IMR-90 (cell line): ENCODE measurements around the gene FFAR1. TPM values are rescaled to one million over a fixed set of nuclear protein-coding genes. Genes with fewer than 3 reads are reported as not detected.

Source experiments
- ATAC-seq: fragments of 200-7000 bp; cut with Tn5 transposase; 2 replicates; pipeline ENCODE4 v1.9.1; 2020; ENCODE audit warnings: low read depth, mild to moderate bottlenecking, moderate library complexity
- BruUV-seq: library from RNA; stranded (reverse); fragments of 400-500 nt; replicated peaks from 2 replicates; lab custom pipeline; 2021; lab: Mats Ljungman, UMichigan
- CTCF ChIA-PET: fragments of 300-600 bp; formaldehyde crosslinking; extraction: SDS; loops from one replicate; lab custom pipeline; 2021; ENCODE audit warnings: antibody characterized with exemption; lab: Yijun Ruan, JAX
- POLR2A ChIA-PET: fragments of 300-600 bp; sonication (Branson Sonifier 250); formaldehyde crosslinking; loops from one replicate; lab custom pipeline; 2022; ENCODE audit warnings: antibody characterized with exemption; ENCODE audit not compliant: unreplicated experiment; lab: Charles Lee
- DNase-seq: peaks from one replicate; pipeline ENCODE4 v3.0.0; 2013
- H2AFZ ChIP-seq: replicated peaks from 2 replicates; pipeline ENCODE3; 2013; ENCODE audit warnings: low read length, mild to moderate bottlenecking; ENCODE audit not compliant: poor library complexity
- H2AK5ac ChIP-seq: 2 replicates; pipeline ENCODE4 v1.6.1; 2013; ENCODE audit warnings: low read depth, low read length, inconsistent platforms
- H2AK9ac ChIP-seq: replicated peaks from 2 replicates; pipeline ENCODE3; 2013; ENCODE audit warnings: mild to moderate bottlenecking, low read depth, low read length, moderate library complexity; ENCODE audit not compliant: poor library complexity
- H2BK120ac ChIP-seq: 2 replicates; pipeline ENCODE4 v1.6.1; 2013; ENCODE audit warnings: low read depth, low read length, inconsistent platforms
- H2BK15ac ChIP-seq: 3 replicates; pipeline ENCODE4 v1.6.1; 2013; ENCODE audit warnings: low read depth, low read length, inconsistent platforms
- H2BK20ac ChIP-seq: 2 replicates; pipeline ENCODE4 v1.6.1; 2013; ENCODE audit warnings: low read depth, mild to moderate bottlenecking, inconsistent platforms, low read length, moderate library complexity
- H2BK5ac ChIP-seq: 2 replicates; pipeline ENCODE4 v1.6.1; 2013; ENCODE audit warnings: mild to moderate bottlenecking, low read depth, low read length, inconsistent platforms; ENCODE audit not compliant: poor library complexity, severe bottlenecking
- H3K14ac ChIP-seq: replicated peaks from 2 replicates; pipeline ENCODE4 v1.6.1; 2013; ENCODE audit warnings: low read depth, low read length, inconsistent platforms
- H3K18ac ChIP-seq: 2 replicates; pipeline ENCODE4 v1.6.1; 2013; ENCODE audit warnings: low read depth, low read length, control low read depth
- H3K23ac ChIP-seq: 2 replicates; pipeline ENCODE4 v1.6.1; 2013; ENCODE audit warnings: low read depth, low read length, inconsistent platforms
- H3K27ac ChIP-seq: 2 replicates; pipeline ENCODE4 v1.5.1; 2013; ENCODE audit warnings: mild to moderate bottlenecking, control low read depth, low read length; ENCODE audit not compliant: insufficient read depth
- H3K27me3 ChIP-seq: 2 replicates; pipeline ENCODE4 v1.6.1; 2013; ENCODE audit warnings: low read length; ENCODE audit not compliant: control insufficient read depth, insufficient read depth
- H3K36me3 ChIP-seq: 2 replicates; pipeline ENCODE4 v1.6.1; 2013; ENCODE audit warnings: low read length, mixed read lengths; ENCODE audit not compliant: control insufficient read depth, insufficient read depth
- H3K4ac ChIP-seq: 2 replicates; pipeline ENCODE4 v1.6.1; 2013; ENCODE audit warnings: low read depth, low read length, inconsistent platforms
- H3K4me1 ChIP-seq: 2 replicates; pipeline ENCODE4 v1.6.1; 2013; ENCODE audit warnings: low read length, mixed read lengths; ENCODE audit not compliant: control insufficient read depth, insufficient read depth
- H3K4me2 ChIP-seq: 2 replicates; pipeline ENCODE4 v1.6.1; 2013; ENCODE audit warnings: low read depth, mild to moderate bottlenecking, control low read depth, low read length, moderate library complexity
- H3K4me3 ChIP-seq: 2 replicates; pipeline ENCODE4 v1.5.1; 2013; ENCODE audit warnings: low read depth, mild to moderate bottlenecking, control low read depth, low read length, moderate library complexity; ENCODE audit not compliant: insufficient read depth
- H3K56ac ChIP-seq: 2 replicates; pipeline ENCODE4 v1.6.1; 2013; ENCODE audit warnings: low read length, inconsistent platforms; ENCODE audit not compliant: insufficient read depth; ENCODE audit errors: extremely low read depth
- H3K79me1 ChIP-seq, 2 experiments: 2 replicates each; pipeline ENCODE4 v1.6.1; 2013; ENCODE audit warnings: low read length in 2 of 2, inconsistent platforms in 1 of 2, low read depth in 1 of 2
- H3K9ac ChIP-seq: 2 replicates; pipeline ENCODE4 v1.6.1; 2013; ENCODE audit warnings: low read depth, low read length, control low read depth
- H3K9me1 ChIP-seq: 2 replicates; pipeline ENCODE4 v1.6.1; 2013; ENCODE audit warnings: low read length, inconsistent platforms; ENCODE audit not compliant: insufficient read depth
- H3K9me3 ChIP-seq: 2 replicates; pipeline ENCODE4 v1.6.1; 2013; ENCODE audit warnings: low read length; ENCODE audit not compliant: control insufficient read depth, insufficient read depth
- H4K20me1 ChIP-seq: 2 replicates; pipeline ENCODE4 v1.6.1; 2013; ENCODE audit warnings: low read length, inconsistent platforms; ENCODE audit not compliant: insufficient read depth
- H4K5ac ChIP-seq: 2 replicates; pipeline ENCODE4 v1.6.1; 2013; ENCODE audit warnings: mild to moderate bottlenecking, low read depth, low read length, control low read depth
- H4K8ac ChIP-seq, 2 experiments: 2 replicates each; pipeline ENCODE4 v1.6.1; 2013; ENCODE audit warnings: low read depth in 2 of 2, low read length in 2 of 2, control low read depth in 1 of 2, inconsistent platforms in 1 of 2
- H4K91ac ChIP-seq: 2 replicates; pipeline ENCODE4 v1.6.1; 2013; ENCODE audit warnings: low read depth, low read length, inconsistent platforms; ENCODE audit not compliant: insufficient read depth
- CEBPB ChIP-seq: IDR thresholded peaks from 2 replicates; pipeline ENCODE4 v1.6.1; 2012; ENCODE audit warnings: low read depth, low read length, improper control_type of control experiment
- CTCF ChIP-seq: conservative IDR thresholded peaks from 2 replicates; pipeline ENCODE4 v1.5.1; 2012; ENCODE audit warnings: mild to moderate bottlenecking, low read depth, low read length, improper control_type of control experiment
- RFX5 ChIP-seq: IDR thresholded peaks from 2 replicates; pipeline ENCODE4 v1.8.0; 2012; ENCODE audit warnings: low read depth, mild to moderate bottlenecking, low read length, moderate library complexity
- USF2 ChIP-seq: fragments of 150-350 bp; IDR thresholded peaks from 2 replicates; pipeline ENCODE4 v1.6.1; 2017; ENCODE audit warnings: mild to moderate bottlenecking, antibody characterized with exemption, low read length, low read depth
- whole genome bisulfite sequencing, 2 experiments: methylation state at CpG; one replicate each; pipeline versions ENCODE4 v1.1.5 to v1.1.7; 2013; ENCODE audit warnings: missing lambda C conversion rate in 2 of 2; ENCODE audit not compliant: insufficient read length in 1 of 2; ENCODE audit errors: extremely low coverage in 2 of 2; 5-methylcytosine and 5-hydroxymethylcytosine counted together
- dilution Hi-C: fragments of 300-500 bp; cut with HindIII; formaldehyde crosslinking; loops from one replicate; pipeline ENCODE4 v1.14.3; 2018; ENCODE audit warnings: low sequenced_read_pairs; ENCODE audit not compliant: unreplicated experiment
- in situ Hi-C: fragments of 300-500 bp; cut with MboI; formaldehyde crosslinking; loops from 3 replicates; pipeline ENCODE4 v1.14.3; 2019; ENCODE audit warnings: low sequenced_read_pairs, inconsistent platforms, mixed read lengths
- intact Hi-C: fragments of 100-400 bp; cut with micrococcal nuclease; formaldehyde crosslinking; loops from 2 replicates; pipeline ENCODE4 v1.10.0; 2022
- polyA plus RNA-seq, 3 experiments: library from polyadenylated mRNA; depleted of rRNA; stranded (reverse); fragments of >200 nt; gene quantifications; 2 replicates each; pipeline ENCODE4 v1.2.3, GENCODE V29; 2012; ENCODE audit warnings: low replicate concordance in 1 of 3
- total RNA-seq: library from RNA; depleted of rRNA; stranded (reverse); fragments of >200 nt; gene quantifications from 2 replicates; pipeline ENCODE4 v1.2.3, GENCODE V29; 2012

Gene FFAR1
- total and polyA plus RNA-seq, 2 of the 4 experiments (the other 2 are of a cell fraction) = not detected

GRCh38 chr19:35332817-35333216 lies 14.9 kb upstream of the FFAR1 start:
- no peak overlapping the region for H2BK15ac ChIP-seq
- H3K9me3 ChIP-seq = no peaks in the 10 kb centered on the region
- H3K27ac ChIP-seq = no peak overlapping the region
- no peak overlapping the region for H3K18ac ChIP-seq
- no peak overlapping the region for H3K23ac ChIP-seq
- CTCF ChIA-PET = interaction anchor here (0.6 to 1.6 kb wide), 2 partner anchors 17 to 21 kb away, joined by 3 to 7 read pairs; no protein-coding TSS in a partner anchor
- WGBS, 2 experiments = 40% methylated on average over 1 of the region's 12 CpGs; no CpG with 5 or more reads in 1 of the 2 experiments
- DNase-seq (no peak), ATAC-seq (no peak)
- H3K36me3 ChIP-seq = no peaks in the 10 kb centered on the region
- no peak overlapping the region for H3K9ac ChIP-seq
- no peak overlapping the region for H4K5ac ChIP-seq
- intact Hi-C loops = no loop called here
- H2BK20ac ChIP-seq = no peak overlapping the region
- no peak overlapping the region for H2AK5ac ChIP-seq
- H3K4me2 ChIP-seq = no peak overlapping the region
- no TSS peak for BruUV-seq
- H3K9me1 ChIP-seq = no peaks in the 10 kb centered on the region
- no peak overlapping the region for H2BK120ac ChIP-seq
- no peaks in the 10 kb centered on the region for H3K79me1 ChIP-seq
- H2AK9ac ChIP-seq = no peak overlapping the region
- no peaks in the 10 kb centered on the region for H4K20me1 ChIP-seq
- H3K14ac ChIP-seq = no peak overlapping the region
- no peak overlapping the region for H3K4me3 ChIP-seq
- in situ Hi-C loops = loop anchor here (25.0 kb wide), 1 partner anchor 254 kb away; the partner anchor contains the start of gene PMIS2
- no peaks in the 10 kb centered on the region for H3K4me1 ChIP-seq
- peaks cover 8% of the 10 kb centered on the region; the same call in 1 of the 2 replicates for H3K27me3 ChIP-seq
- no peak overlapping the region for H2AFZ ChIP-seq
- H3K56ac ChIP-seq = no peak overlapping the region
- dilution Hi-C loops = no loop called here
- H4K91ac ChIP-seq = no peak overlapping the region
- TF ChIP-seq USF2 (no peak), CTCF (no peak), CEBPB (no peak), RFX5 (no peak)
- no peak overlapping the region for H4K8ac ChIP-seq
- POLR2A ChIA-PET = no interaction called here
- H3K4ac ChIP-seq = no peak overlapping the region
- H2BK5ac ChIP-seq = no peak overlapping the region
